Measurements from ENCODE around the gene ROBO1.

The ROBO1 gene

GRCh38 chr3:79255702-79256101 is 512.1 kb downstream of the ROBO1 start:
- TF ChIP-seq CTCF (conservative IDR thresholded peaks at IDR 0.05; ENCODE audit: control insufficient read depth, insufficient read depth, low read depth, low read length) = no peak
- DNase-seq (ENCODE audit: low read depth) = no peak
- H3K4me3 ChIP-seq (ENCODE audit: control insufficient read depth, low read depth, low read length) = no peak overlapping the region

- DNase-seq (ENCODE audit: low read depth) = no peak
- H3K4me3 ChIP-seq (ENCODE audit: control insufficient read depth, low read depth, low read length) = no peak overlapping the region
- TF ChIP-seq CTCF (conservative IDR thresholded peaks at IDR 0.05; ENCODE audit: control insufficient read depth, insufficient read depth, low read depth, low read length) = no peak
Observed at GRCh38 chr3:79255292-79255691, 512.5 kb downstream of the ROBO1 start.

GRCh38 chr3:79253704-79254103 is 514.1 kb downstream of the ROBO1 start:
- no peak overlapping the region for H3K4me3 ChIP-seq (ENCODE audit: control insufficient read depth, low read depth, low read length)
- peak; percentile 49 for DNase-seq (ENCODE audit: low read depth)
- TF ChIP-seq CTCF (conservative IDR thresholded peaks at IDR 0.05; ENCODE audit: control insufficient read depth, insufficient read depth, low read depth, low read length) = no peak

- DNase-seq (ENCODE audit: low read depth) = no peak
- H3K4me3 ChIP-seq (ENCODE audit: control insufficient read depth, low read depth, low read length) = no peak overlapping the region
- no peak for TF ChIP-seq CTCF (conservative IDR thresholded peaks at IDR 0.05; ENCODE audit: control insufficient read depth, insufficient read depth, low read depth, low read length)
Observed at GRCh38 chr3:79253271-79253670, 514.5 kb downstream of the ROBO1 start.

GRCh38 chr3:79250746-79251145 is 517.1 kb downstream of the ROBO1 start:
- TF ChIP-seq CTCF (conservative IDR thresholded peaks at IDR 0.05; ENCODE audit: control insufficient read depth, insufficient read depth, low read depth, low read length) = no peak
- no peak overlapping the region for H3K4me3 ChIP-seq (ENCODE audit: control insufficient read depth, low read depth, low read length)
- no peak for DNase-seq (ENCODE audit: low read depth)

- peak; percentile 8 for DNase-seq (ENCODE audit: low read depth)
- no peak overlapping the region for H3K4me3 ChIP-seq (ENCODE audit: control insufficient read depth, low read depth, low read length)
- TF ChIP-seq CTCF (conservative IDR thresholded peaks at IDR 0.05; ENCODE audit: control insufficient read depth, insufficient read depth, low read depth, low read length) = no peak
Observed at GRCh38 chr3:79249701-79250100, 518.1 kb downstream of the ROBO1 start.

- TF ChIP-seq CTCF (conservative IDR thresholded peaks at IDR 0.05; ENCODE audit: control insufficient read depth, insufficient read depth, low read depth, low read length) = no peak
- no peak overlapping the region for H3K4me3 ChIP-seq (ENCODE audit: control insufficient read depth, low read depth, low read length)
- peak; percentile 26 for DNase-seq (ENCODE audit: low read depth)
Observed at GRCh38 chr3:79247725-79248043, 520.1 kb downstream of the ROBO1 start.
